Right atrium auricular region (tissue), 2 donors: ENCODE data around the gene TRAPPC3L. TPM values are rescaled to one million over a fixed set of nuclear protein-coding genes. Genes with fewer than 3 reads are reported as not detected.
A peak's percentile ranks its signal among the peaks of the same experiment; 100 is the strongest.

Source experiments
- DNase-seq: peaks from one replicate; pipeline ENCODE4 v3.0.0-alpha.2; 2019; ENCODE audit warnings: low spot score
- H3K27ac ChIP-seq, 2 donors: fragments of 200-600 bp; sonication (generic); 1 replicate in 1 of 2; 2 replicates in 1 of 2; pipeline ENCODE4 v1.5.1; 2016 to 2019
- H3K27me3 ChIP-seq, 2 donors: fragments of 200-600 bp; sonication (generic); one replicate each; pipeline versions ENCODE4 v1.5.1 to v1.6.0; 2017 to 2019
- H3K36me3 ChIP-seq: fragments of 200-600 bp; sonication (generic); one replicate; pipeline ENCODE4 v1.5.1; 2016
- H3K4me1 ChIP-seq, 2 donors: fragments of 200-600 bp; sonication (generic); one replicate each; pipeline versions ENCODE4 v1.5.1 to v1.6.0; 2017 to 2019
- H3K4me3 ChIP-seq, 2 donors: fragments of 200-600 bp; sonication (generic); 1 replicate in 1 of 2; 2 replicates in 1 of 2; pipeline ENCODE4 v1.5.1; 2017 to 2019; ENCODE audit warnings: mild to moderate bottlenecking in 1 of 2, moderate library complexity in 1 of 2
- H3K9me3 ChIP-seq, 2 donors: fragments of 200-600 bp; sonication (generic); one replicate each; pipeline ENCODE4 v1.5.1; 2019
- CTCF ChIP-seq, 2 donors: fragments of 200-600 bp; sonication (generic); IDR thresholded peaks; one replicate each; pipeline ENCODE4 v1.5.1; 2019; ENCODE audit warnings: antibody characterized with exemption in 2 of 2
- total RNA-seq, 2 donors: library from RNA; depleted of rRNA; stranded (reverse); fragments of >200 nt; gene quantifications; one replicate each; pipeline ENCODE4 v1.1.0, GENCODE V29; 2016

TRAPPC3L gene
- total RNA-seq, 2 donors from 2014 or later: 0.20 TPM; not detected in 1

- TF ChIP-seq CTCF (IDR thresholded peaks at IDR 0.05): no peak
Measured at GRCh38 chr6:116542426-116542825, 3.1 kb downstream of the TRAPPC3L start.

GRCh38 chr6:116536216-116536621 lies 9.3 kb downstream of the TRAPPC3L start:
- Histone ChIP-seq H3K36me3 (no peaks in the 10 kb centered on the region), H3K4me1 (no peaks in the 10 kb centered on the region), H3K9me3 (no peaks in the 10 kb centered on the region), H3K27ac (no peak overlapping the region), H3K27me3 (no peaks in the 10 kb centered on the region), H3K4me3 (no peak overlapping the region)
- no peak for DNase-seq
- TF ChIP-seq CTCF (IDR thresholded peaks at IDR 0.05): peak; percentile 54 to 83

More at GRCh38 chr6:116542426-116542825, 3.1 kb downstream of the TRAPPC3L start:
- H3K36me3 ChIP-seq: no peaks in the 10 kb centered on the region
- H3K27ac ChIP-seq: no peak overlapping the region
- H3K4me3 ChIP-seq: no peak overlapping the region
- no peaks in the 10 kb centered on the region for H3K9me3 ChIP-seq
- DNase-seq: no peak
- no peaks in the 10 kb centered on the region for H3K4me1 ChIP-seq
- no peaks in the 10 kb centered on the region for H3K27me3 ChIP-seq

GRCh38 chr6:116535109-116535508 lies 10.4 kb downstream of the TRAPPC3L start:
- Histone ChIP-seq H3K9me3 (no peaks in the 10 kb centered on the region), H3K36me3 (no peaks in the 10 kb centered on the region), H3K27me3 (no peaks in the 10 kb centered on the region), H3K27ac (no peak overlapping the region), H3K4me3 (no peak overlapping the region), H3K4me1 (no peaks in the 10 kb centered on the region)
- DNase-seq: no peak
- no peak for TF ChIP-seq CTCF (IDR thresholded peaks at IDR 0.05)

GRCh38 chr6:116533233-116533957 lies 12.1 kb downstream of the TRAPPC3L start:
- no peak overlapping the region for H3K27ac ChIP-seq
- no peaks in the 10 kb centered on the region for H3K36me3 ChIP-seq
- DNase-seq: no peak
- TF ChIP-seq CTCF (IDR thresholded peaks at IDR 0.05): no peak
- H3K4me3 ChIP-seq: no peak overlapping the region
- H3K9me3 ChIP-seq: no peaks in the 10 kb centered on the region
- H3K4me1 ChIP-seq: no peaks in the 10 kb centered on the region
- H3K27me3 ChIP-seq: no peaks in the 10 kb centered on the region

GRCh38 chr6:116531675-116532570 lies 13.6 kb downstream of the TRAPPC3L start:
- peak; percentile 71 to 87 for TF ChIP-seq CTCF (IDR thresholded peaks at IDR 0.05)
- Histone ChIP-seq H3K4me1 (no peaks in the 10 kb centered on the region), H3K27ac (no peak overlapping the region), H3K9me3 (no peaks in the 10 kb centered on the region), H3K4me3 (no peak overlapping the region), H3K36me3 (no peaks in the 10 kb centered on the region), H3K27me3 (no peaks in the 10 kb centered on the region)
- DNase-seq: no peak
